ENCODE measurements around the gene UHRF1.

- no peak for TF ChIP-seq POLR2A (IDR thresholded peaks at IDR 0.05; ENCODE audit: low read depth, low read length)
- no peak for TF ChIP-seq TAF1 (IDR thresholded peaks at IDR 0.05; ENCODE audit: borderline replicate concordance, low read depth, low read length)
- TF ChIP-seq POLR2AphosphoS5 (IDR thresholded peaks at IDR 0.05; ENCODE audit: low read depth, low read length) = no peak
Observed at GRCh38 chr19:4966591-4966990, 57.3 kb downstream of the UHRF1 start.
